ENCODE data around the gene EMC8. TPM values are rescaled to one million over a fixed set of nuclear protein-coding genes. Genes with fewer than 3 reads are reported as not detected.

The EMC8 gene
- total RNA-seq, 1 donor from 2014 or later: 22.5 TPM

GRCh38 chr16:85733839-85734170, 65.5 kb downstream of the EMC8 start:
- no peak for DNase-seq
- intact Hi-C loops (cut with micrococcal nuclease): no loop called here
- no peak for TF ChIP-seq CTCF (IDR thresholded peaks at IDR 0.05; ENCODE audit: borderline replicate concordance)
- H3K36me3 ChIP-seq: no peaks in the 10 kb centered on the region
- H3K4me1 ChIP-seq: no peaks in the 10 kb centered on the region
- H3K27me3 ChIP-seq (ENCODE audit: low read depth): peaks cover 4% of the 10 kb centered on the region
- no peaks in the 10 kb centered on the region for H3K9me3 ChIP-seq (replicated peaks)
- H3K4me3 ChIP-seq: no peak overlapping the region
- no peak overlapping the region for H3K27ac ChIP-seq (replicated peaks)

GRCh38 chr16:85733155-85733838, 66.0 kb downstream of the EMC8 start:
- Histone ChIP-seq H3K4me3 (no peak overlapping the region), H3K27me3 (ENCODE audit: low read depth) (peaks cover 4% of the 10 kb centered on the region), H3K4me1 (no peaks in the 10 kb centered on the region), H3K9me3 (replicated peaks) (no peaks in the 10 kb centered on the region), H3K36me3 (no peaks in the 10 kb centered on the region), H3K27ac (replicated peaks) (no peak overlapping the region)
- DNase-seq: no peak
- no peak for TF ChIP-seq CTCF (IDR thresholded peaks at IDR 0.05; ENCODE audit: borderline replicate concordance)
- intact Hi-C loops (cut with micrococcal nuclease): no loop called here

GRCh38 chr16:85731179-85731578, 68.2 kb downstream of the EMC8 start:
- intact Hi-C loops (cut with micrococcal nuclease): no loop called here
- no peak for DNase-seq
- TF ChIP-seq CTCF (IDR thresholded peaks at IDR 0.05; ENCODE audit: borderline replicate concordance): no peak
- H3K36me3 ChIP-seq: no peaks in the 10 kb centered on the region
- no peaks in the 10 kb centered on the region for H3K9me3 ChIP-seq (replicated peaks)
- peaks cover 4% of the 10 kb centered on the region for H3K27me3 ChIP-seq (ENCODE audit: low read depth)
- H3K27ac ChIP-seq (replicated peaks): no peak overlapping the region
- H3K4me3 ChIP-seq: no peak overlapping the region
- H3K4me1 ChIP-seq: no peaks in the 10 kb centered on the region

- intact Hi-C loops (cut with micrococcal nuclease): no loop called here
- Histone ChIP-seq H3K36me3 (no peaks in the 10 kb centered on the region), H3K4me1 (no peaks in the 10 kb centered on the region), H3K27ac (replicated peaks) (no peak overlapping the region), H3K27me3 (ENCODE audit: low read depth) (peaks cover 4% of the 10 kb centered on the region), H3K4me3 (no peak overlapping the region), H3K9me3 (replicated peaks) (no peaks in the 10 kb centered on the region)
- TF ChIP-seq CTCF (IDR thresholded peaks at IDR 0.05; ENCODE audit: borderline replicate concordance): no peak
- no peak for DNase-seq
These were observed 69.2 kb downstream of the EMC8 start for GRCh38 chr16:85730186-85730465.

- intact Hi-C loops (cut with micrococcal nuclease): no loop called here
- no peak for TF ChIP-seq CTCF (IDR thresholded peaks at IDR 0.05; ENCODE audit: borderline replicate concordance)
These were observed 69.7 kb downstream of the EMC8 start for GRCh38 chr16:85729452-85730185.

More at GRCh38 chr16:85729452-85730185, 69.7 kb downstream of the EMC8 start:
- H3K36me3 ChIP-seq: no peaks in the 10 kb centered on the region
- DNase-seq: no peak
- peaks cover 4% of the 10 kb centered on the region for H3K27me3 ChIP-seq (ENCODE audit: low read depth)
- no peaks in the 10 kb centered on the region for H3K9me3 ChIP-seq (replicated peaks)
- H3K4me1 ChIP-seq: no peaks in the 10 kb centered on the region
- H3K27ac ChIP-seq (replicated peaks): no peak overlapping the region
- H3K4me3 ChIP-seq: no peak overlapping the region
